GM10266 (cell line): ENCODE measurements around the gene GAL.

Source experiments
- DNase-seq: peaks from one replicate; pipeline ENCODE4 v3.0.0; 2012; ENCODE audit errors: extremely low spot score
- CTCF ChIP-seq: IDR thresholded peaks from 2 replicates; pipeline ENCODE4 v1.5.1; 2012; ENCODE audit warnings: mild to moderate bottlenecking, low read depth; ENCODE audit not compliant: control insufficient read depth, insufficient read depth; ENCODE audit errors: missing control alignments

The GAL gene

DNA sequence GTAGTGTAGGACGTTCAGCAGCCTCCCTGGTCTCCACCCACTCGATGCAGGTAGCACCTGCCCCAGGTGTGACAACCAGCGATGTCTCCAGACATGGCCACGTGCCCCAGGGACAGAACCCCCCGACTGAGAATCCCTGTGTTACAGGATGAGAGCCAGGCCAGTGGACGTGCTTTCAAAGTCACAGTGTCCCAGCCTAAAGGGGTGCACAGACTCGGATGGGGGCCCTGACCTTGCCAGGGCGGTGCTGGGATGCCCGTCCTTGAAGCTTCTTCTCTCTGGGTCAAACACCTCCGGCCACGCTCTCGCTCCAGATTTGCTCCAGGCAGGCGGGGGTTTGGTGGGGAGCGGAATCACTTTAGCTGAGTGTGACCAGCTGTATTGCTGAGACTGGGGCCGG is 23.3 kb upstream of the GAL start:
- DNase-seq = no peak
- TF ChIP-seq CTCF = no peak

GRCh38 chr11:68661697-68662603 is 22.4 kb upstream of the GAL start:
- no peak for DNase-seq
- no peak for TF ChIP-seq CTCF

DNA sequence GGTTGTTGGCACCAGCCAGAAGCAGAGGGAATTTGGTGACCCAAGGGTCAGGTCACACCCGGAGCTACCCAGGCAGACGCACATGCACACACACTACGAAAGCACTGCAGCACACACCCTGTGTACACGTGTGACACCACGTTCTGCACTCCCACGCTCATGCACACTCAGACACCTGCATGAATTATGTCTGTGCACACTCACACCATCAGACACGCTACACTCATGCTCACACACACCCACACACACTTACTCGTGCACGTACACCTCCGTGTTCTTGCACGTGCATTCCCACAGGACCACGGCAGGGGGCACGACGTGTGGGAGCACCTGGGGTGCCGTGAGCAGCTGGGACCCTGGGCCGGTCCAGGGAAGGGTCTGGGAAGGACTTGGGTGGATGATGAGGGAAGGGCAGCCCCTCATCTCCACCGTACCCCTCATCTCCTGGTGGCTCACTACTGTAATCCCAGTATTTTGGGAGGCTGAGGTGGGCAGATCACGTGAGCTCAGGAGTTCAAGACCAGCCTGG is 20.8 kb upstream of the GAL start:
- DNase-seq = no peak
- no peak for TF ChIP-seq CTCF

DNA sequence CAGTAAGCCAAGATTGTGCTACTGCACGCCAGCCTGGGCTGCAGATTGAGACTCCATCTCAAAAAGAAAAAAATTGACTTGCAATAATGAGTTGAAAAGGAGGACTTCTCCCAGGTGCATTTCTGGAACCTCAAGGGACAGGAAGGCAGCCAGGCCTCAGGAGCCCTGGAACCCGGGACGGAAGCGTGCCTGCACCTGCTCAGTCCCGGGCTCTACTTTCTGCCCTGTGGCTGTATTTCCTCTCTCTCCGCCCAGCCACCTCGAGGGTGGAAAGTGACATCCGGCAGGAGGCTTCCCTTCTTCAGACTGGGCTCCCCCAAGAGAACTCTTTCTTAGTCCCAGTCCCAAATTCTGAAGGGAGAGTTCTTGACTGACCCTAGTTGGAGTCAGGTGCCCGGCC is 20.2 kb upstream of the GAL start:
- no peak for DNase-seq
- no peak for TF ChIP-seq CTCF

- no peak for TF ChIP-seq CTCF
- no peak for DNase-seq
Observed at GRCh38 chr11:68664906-68665305, 19.4 kb upstream of the GAL start.

GRCh38 chr11:68665436-68665835 is 18.9 kb upstream of the GAL start:
- no peak for DNase-seq
- no peak for TF ChIP-seq CTCF

- no peak for TF ChIP-seq CTCF
- DNase-seq = no peak
Observed at GRCh38 chr11:68666849-68667248, 17.5 kb upstream of the GAL start.
